ENCODE data around the gene ARNT2. TPM values are rescaled to one million over a fixed set of nuclear protein-coding genes. Genes with fewer than 3 reads are reported as not detected.

The ARNT2 gene
- total RNA-seq, 4 donors from 2014 or later, result 1.8 to 5.1 (median 3.6) TPM

DNA sequence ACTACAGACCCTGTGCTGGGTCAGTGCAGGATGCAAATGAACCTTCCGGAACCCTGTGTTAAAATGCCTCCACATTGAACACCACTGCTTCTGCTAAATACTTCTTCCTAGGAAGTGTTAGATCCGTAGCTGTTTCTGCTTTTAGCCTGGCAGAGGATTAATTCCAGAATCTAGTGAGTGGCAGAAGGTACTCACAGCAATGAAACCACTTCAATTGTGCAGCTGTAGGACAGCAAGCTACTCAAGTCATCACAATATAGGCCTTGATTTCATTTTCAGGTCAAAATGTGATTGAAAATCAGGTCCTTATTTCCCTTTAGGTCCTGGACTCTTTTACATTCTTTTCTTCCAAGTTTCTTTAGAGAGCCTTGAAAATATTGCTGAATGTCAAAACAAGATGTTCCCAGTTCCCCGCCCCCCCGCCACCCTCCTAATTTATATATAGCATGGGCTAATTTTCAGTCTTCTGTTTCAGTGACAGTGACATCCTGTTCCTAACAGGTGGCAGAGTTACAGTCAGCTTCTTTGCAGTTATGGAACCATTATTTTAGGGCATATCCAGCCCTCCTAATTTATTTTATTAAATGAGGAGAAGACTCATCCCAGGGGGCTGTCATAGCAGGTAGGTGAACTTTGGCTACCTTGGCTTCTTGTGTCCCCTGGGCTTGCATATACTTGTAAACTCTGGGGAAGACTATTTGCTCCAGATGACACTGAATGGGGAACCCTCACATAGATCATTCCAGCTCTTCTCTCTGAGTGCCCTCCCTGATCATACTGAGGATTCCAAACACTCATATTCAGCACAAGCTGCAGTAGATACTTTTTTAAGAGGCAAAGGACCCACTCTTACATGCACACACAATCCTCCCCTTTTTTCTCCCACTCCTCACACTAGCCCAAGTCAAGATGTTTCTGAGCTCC is 28.0 kb upstream of the ARNT2 start:
- no peak for DNase-seq (ENCODE audit: low spot score in 2 of 2)
- no peaks in the 10 kb centered on the region for H3K9me3 ChIP-seq
- H3K27ac ChIP-seq, result no peak overlapping the region
- 84% methylated on average over 4 of the region's 4 CpGs for WGBS
- H3K36me3 ChIP-seq, result no peaks in the 10 kb centered on the region
- TF ChIP-seq POLR2AphosphoS5 (IDR thresholded peaks at IDR 0.05) (no peak), EP300 (IDR thresholded peaks at IDR 0.05) (no peak), POLR2A (IDR thresholded peaks at IDR 0.05) (no peak), CTCF (IDR thresholded peaks at IDR 0.05) (no peak)
- H3K27me3 ChIP-seq, result peaks cover 12% of the 10 kb centered on the region
- no peaks in the 10 kb centered on the region for H3K4me1 ChIP-seq
- H3K4me3 ChIP-seq, result no peak overlapping the region

GRCh38 chr15:80379693-80380092 is 24.5 kb upstream of the ARNT2 start:
- Histone ChIP-seq H3K9me3 (no peaks in the 10 kb centered on the region), H3K27me3 (peaks cover 12% of the 10 kb centered on the region), H3K36me3 (no peaks in the 10 kb centered on the region), H3K27ac (no peak overlapping the region), H3K4me3 (no peak overlapping the region), H3K4me1 (no peaks in the 10 kb centered on the region)
- no peak for TF ChIP-seq POLR2AphosphoS5 (IDR thresholded peaks at IDR 0.05)
- no peak for TF ChIP-seq POLR2A (IDR thresholded peaks at IDR 0.05)
- no peak for TF ChIP-seq EP300 (IDR thresholded peaks at IDR 0.05)
- TF ChIP-seq CTCF (IDR thresholded peaks at IDR 0.05), result no peak
- WGBS, result 80% methylated on average over 4 of the region's 4 CpGs
- DNase-seq (ENCODE audit: low spot score in 2 of 2), result no peak

- WGBS, result 76% methylated on average over 3 of the region's 3 CpGs
- TF ChIP-seq POLR2A (IDR thresholded peaks at IDR 0.05) (no peak), EP300 (IDR thresholded peaks at IDR 0.05) (no peak), CTCF (IDR thresholded peaks at IDR 0.05) (no peak), POLR2AphosphoS5 (IDR thresholded peaks at IDR 0.05) (no peak)
Observed at GRCh38 chr15:80380154-80380553, 24.0 kb upstream of the ARNT2 start.

DNA sequence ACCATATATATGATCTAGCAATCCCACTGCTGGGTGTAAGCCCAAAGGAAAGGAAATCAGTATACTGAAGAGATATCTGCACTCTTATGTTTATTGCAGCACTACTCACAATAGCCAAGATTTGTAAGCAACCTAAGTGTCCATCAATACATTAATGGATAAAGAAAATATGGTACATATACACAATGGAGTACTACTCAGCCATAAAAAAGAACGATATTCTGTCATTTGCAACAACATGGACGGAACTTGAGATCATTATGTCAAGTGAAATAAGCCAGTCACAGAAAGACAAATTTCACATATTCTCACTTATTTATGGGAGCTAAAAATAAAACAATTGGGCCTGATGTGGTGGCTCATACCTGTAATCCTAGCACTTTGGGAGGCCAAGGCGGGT is 21.9 kb upstream of the ARNT2 start:
- TF ChIP-seq POLR2A (IDR thresholded peaks at IDR 0.05) (no peak), POLR2AphosphoS5 (IDR thresholded peaks at IDR 0.05) (no peak), CTCF (IDR thresholded peaks at IDR 0.05) (no peak), EP300 (IDR thresholded peaks at IDR 0.05) (no peak)
- Histone ChIP-seq H3K4me3 (no peak overlapping the region), H3K36me3 (no peaks in the 10 kb centered on the region), H3K4me1 (no peaks in the 10 kb centered on the region), H3K9me3 (no peaks in the 10 kb centered on the region), H3K27ac (no peak overlapping the region), H3K27me3 (peaks cover 18% of the 10 kb centered on the region)
- DNase-seq (ENCODE audit: low spot score in 2 of 2), result no peak
- WGBS, result 98% methylated on average over 3 of the region's 3 CpGs

More at GRCh38 chr15:80380154-80380553, 24.0 kb upstream of the ARNT2 start:
- no peaks in the 10 kb centered on the region for H3K9me3 ChIP-seq
- no peaks in the 10 kb centered on the region for H3K4me1 ChIP-seq
- no peak overlapping the region for H3K27ac ChIP-seq
- no peak for DNase-seq (ENCODE audit: low spot score in 2 of 2)
- no peaks in the 10 kb centered on the region for H3K36me3 ChIP-seq
- peaks cover 12% of the 10 kb centered on the region for H3K27me3 ChIP-seq
- H3K4me3 ChIP-seq, result no peak overlapping the region

- no peak for TF ChIP-seq POLR2AphosphoS5 (IDR thresholded peaks at IDR 0.05)
- no peak for TF ChIP-seq EP300 (IDR thresholded peaks at IDR 0.05)
- no peak for TF ChIP-seq POLR2A (IDR thresholded peaks at IDR 0.05)
- TF ChIP-seq CTCF (IDR thresholded peaks at IDR 0.05), result no peak
- H3K9me3 ChIP-seq, result no peaks in the 10 kb centered on the region
- no peak overlapping the region for H3K27ac ChIP-seq
- 43% methylated on average over 3 of the region's 3 CpGs for WGBS
- peaks cover 11% of the 10 kb centered on the region for H3K27me3 ChIP-seq
- H3K4me3 ChIP-seq, result no peak overlapping the region
- H3K4me1 ChIP-seq, result no peaks in the 10 kb centered on the region
- no peak for DNase-seq (ENCODE audit: low spot score in 2 of 2)
- H3K36me3 ChIP-seq, result no peaks in the 10 kb centered on the region
Observed at GRCh38 chr15:80384432-80384831, 19.8 kb upstream of the ARNT2 start.
